ENCODE measurements around the gene P4HA2. TPM values are rescaled to one million over a fixed set of nuclear protein-coding genes. Genes with fewer than 3 reads are reported as not detected.

P4HA2 gene
- total RNA-seq, 1 experiment from 2014 or later: 43.6 TPM

DNA sequence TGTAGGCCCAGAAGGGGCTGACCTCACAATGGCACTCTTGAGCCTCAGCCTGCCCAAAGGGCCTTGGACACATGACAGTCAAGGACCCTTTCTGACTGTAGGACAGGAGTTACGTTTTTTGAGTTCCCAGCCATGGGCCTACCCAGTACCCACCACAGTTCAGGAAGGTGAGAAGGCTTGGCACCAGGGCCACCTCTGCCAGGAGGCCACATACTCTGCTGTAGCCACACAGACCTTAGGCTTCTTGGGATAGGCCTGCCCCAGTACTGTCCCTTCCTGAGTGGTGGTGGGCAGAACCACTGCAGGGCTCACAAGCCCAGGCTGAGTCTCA, 42.6 kb upstream of the P4HA2 start:
- Histone ChIP-seq H3K9me3 (ENCODE audit: low read length) (no peaks in the 10 kb centered on the region), H3K27me3 (ENCODE audit: low read length) (no peaks in the 10 kb centered on the region), H3K36me3 (ENCODE audit: low read depth, low read length) (0 out of 2 replicates have a peak, but pooled peaks cover 5% of the 10 kb centered on the region), H3F3A (ENCODE audit: low read length, unreplicated experiment) (no peaks in the 10 kb centered on the region), H4K20me1 (ENCODE audit: low read length) (no peaks in the 10 kb centered on the region), H3K9me2 (replicated peaks; ENCODE audit: low read length) (no peaks in the 10 kb centered on the region), H3K4me1 (ENCODE audit: insufficient read depth, low read length) (peaks cover 14% of the 10 kb centered on the region), H3K4me2 (ENCODE audit: low read length) (no peak overlapping the region), H3K27ac (ENCODE audit: low read length) (no peak overlapping the region), H3K4me3 (ENCODE audit: low read length) (no peak overlapping the region), H3K9ac (ENCODE audit: low read length) (no peak overlapping the region), H3K79me2 (ENCODE audit: low read length) (no peaks in the 10 kb centered on the region), H2AFZ (ENCODE audit: low read length) (no peak overlapping the region)
- no peak for ATAC-seq
- ChIA-PET CTCF (no interaction called here), POLR2A (ENCODE audit: unreplicated experiment) (no interaction called here)
- no TSS peak for BruUV-seq (replicated peaks)
- TF ChIP-seq EZH2 (IDR thresholded peaks at IDR 0.05; ENCODE audit: low read length, unreplicated experiment) (no peak), EZH2phosphoT487 (IDR thresholded peaks at IDR 0.05; ENCODE audit: borderline replicate concordance, low read length) (no peak)
- TF ChIP-seq, protein P1, sequence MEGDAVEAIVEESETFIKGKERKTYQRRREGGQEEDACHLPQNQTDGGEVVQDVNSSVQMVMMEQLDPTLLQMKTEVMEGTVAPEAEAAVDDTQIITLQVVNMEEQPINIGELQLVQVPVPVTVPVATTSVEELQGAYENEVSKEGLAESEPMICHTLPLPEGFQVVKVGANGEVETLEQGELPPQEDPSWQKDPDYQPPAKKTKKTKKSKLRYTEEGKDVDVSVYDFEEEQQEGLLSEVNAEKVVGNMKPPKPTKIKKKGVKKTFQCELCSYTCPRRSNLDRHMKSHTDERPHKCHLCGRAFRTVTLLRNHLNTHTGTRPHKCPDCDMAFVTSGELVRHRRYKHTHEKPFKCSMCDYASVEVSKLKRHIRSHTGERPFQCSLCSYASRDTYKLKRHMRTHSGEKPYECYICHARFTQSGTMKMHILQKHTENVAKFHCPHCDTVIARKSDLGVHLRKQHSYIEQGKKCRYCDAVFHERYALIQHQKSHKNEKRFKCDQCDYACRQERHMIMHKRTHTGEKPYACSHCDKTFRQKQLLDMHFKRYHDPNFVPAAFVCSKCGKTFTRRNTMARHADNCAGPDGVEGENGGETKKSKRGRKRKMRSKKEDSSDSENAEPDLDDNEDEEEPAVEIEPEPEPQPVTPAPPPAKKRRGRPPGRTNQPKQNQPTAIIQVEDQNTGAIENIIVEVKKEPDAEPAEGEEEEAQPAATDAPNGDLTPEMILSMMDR (conservative IDR thresholded peaks at IDR 0.05; ENCODE audit: low read depth, low read length): no peak
- intact Hi-C loops (cut with micrococcal nuclease): no loop called here
- no peak for DNase-seq

DNA sequence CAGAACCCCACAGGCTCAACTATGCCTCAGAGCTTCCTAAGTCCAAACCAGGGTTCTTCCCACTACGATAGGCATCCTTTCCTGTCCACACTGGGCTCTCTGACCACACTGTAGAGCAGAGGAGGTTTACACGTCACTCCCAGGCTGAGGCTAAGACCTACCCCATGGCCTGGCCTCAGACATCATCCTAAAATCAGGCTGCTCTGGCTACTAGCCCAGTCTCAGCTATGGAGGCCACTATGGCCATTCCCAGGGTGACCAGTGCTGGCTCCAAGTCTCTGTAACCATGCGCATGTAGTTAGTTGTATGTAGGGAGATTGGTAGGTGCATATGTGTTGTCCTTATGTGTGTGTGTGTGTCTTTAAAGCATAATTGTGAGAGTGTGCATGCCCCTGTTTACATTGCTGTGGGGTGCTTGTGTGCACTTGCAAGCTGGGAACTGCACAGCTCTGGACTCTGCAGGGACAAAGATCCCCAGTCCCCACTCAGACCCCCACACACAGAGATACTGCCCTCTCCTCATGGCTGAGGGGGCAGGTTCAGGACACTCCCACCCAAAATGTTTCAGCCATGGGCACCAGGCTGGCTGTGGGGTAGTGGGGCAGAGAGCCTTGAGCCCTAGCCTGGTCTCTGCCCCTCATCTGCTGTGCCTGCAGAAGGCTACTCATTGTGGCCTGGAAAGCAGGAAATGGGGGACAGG, 42.1 kb upstream of the P4HA2 start:
- 0 out of 2 replicates have a peak, but pooled peaks cover 5% of the 10 kb centered on the region for H3K36me3 ChIP-seq (ENCODE audit: low read depth, low read length)
- ChIA-PET CTCF (interaction anchor here (0.7 kb wide), 1 partner anchor 9 kb away, joined by 3 read pairs; no protein-coding TSS in a partner anchor), POLR2A (ENCODE audit: unreplicated experiment) (no interaction called here)
- no peaks in the 10 kb centered on the region for H3K9me2 ChIP-seq (replicated peaks; ENCODE audit: low read length)
- no peak for ATAC-seq
- no peak overlapping the region for H2AFZ ChIP-seq (ENCODE audit: low read length)
- no peaks in the 10 kb centered on the region for H3K79me2 ChIP-seq (ENCODE audit: low read length)
- no peak for TF ChIP-seq EZH2phosphoT487 (IDR thresholded peaks at IDR 0.05; ENCODE audit: borderline replicate concordance, low read length)
- TF ChIP-seq, protein P1 (conservative IDR thresholded peaks at IDR 0.05; ENCODE audit: low read depth, low read length): no peak
- TF ChIP-seq EZH2 (IDR thresholded peaks at IDR 0.05; ENCODE audit: low read length, unreplicated experiment): no peak
- no peak overlapping the region for H3K4me2 ChIP-seq (ENCODE audit: low read length)
- H3K27ac ChIP-seq (ENCODE audit: low read length): no peak overlapping the region
- DNase-seq: no peak
- no peaks in the 10 kb centered on the region for H4K20me1 ChIP-seq (ENCODE audit: low read length)
- peaks cover 19% of the 10 kb centered on the region for H3K4me1 ChIP-seq (ENCODE audit: insufficient read depth, low read length)
- no peaks in the 10 kb centered on the region for H3F3A ChIP-seq (ENCODE audit: low read length, unreplicated experiment)
- H3K4me3 ChIP-seq (ENCODE audit: low read length): no peak overlapping the region
- no peak overlapping the region for H3K9ac ChIP-seq (ENCODE audit: low read length)
- BruUV-seq (replicated peaks): no TSS peak
- H3K9me3 ChIP-seq (ENCODE audit: low read length): no peaks in the 10 kb centered on the region
- intact Hi-C loops (cut with micrococcal nuclease): no loop called here
- H3K27me3 ChIP-seq (ENCODE audit: low read length): no peaks in the 10 kb centered on the region
